HG02943 (cell line): Measurements from ENCODE around the gene CORO1A.
A peak's percentile ranks its signal among the peaks of the same experiment; 100 is the strongest.
"Not testable (repeated sequence)": the region's sequence is repeated elsewhere in the genome, so short reads cannot be mapped to it uniquely, and the experiment has no call there.

ENCODE experiments used
- ATAC-seq: cut with Tn5 transposase; IDR thresholded peaks from one replicate; pipeline ENCODE4 v1.9.1; 2021; ENCODE audit warnings: mild to moderate bottlenecking, low read depth, moderate library complexity; ENCODE audit not compliant: unreplicated experiment

CORO1A gene

DNA sequence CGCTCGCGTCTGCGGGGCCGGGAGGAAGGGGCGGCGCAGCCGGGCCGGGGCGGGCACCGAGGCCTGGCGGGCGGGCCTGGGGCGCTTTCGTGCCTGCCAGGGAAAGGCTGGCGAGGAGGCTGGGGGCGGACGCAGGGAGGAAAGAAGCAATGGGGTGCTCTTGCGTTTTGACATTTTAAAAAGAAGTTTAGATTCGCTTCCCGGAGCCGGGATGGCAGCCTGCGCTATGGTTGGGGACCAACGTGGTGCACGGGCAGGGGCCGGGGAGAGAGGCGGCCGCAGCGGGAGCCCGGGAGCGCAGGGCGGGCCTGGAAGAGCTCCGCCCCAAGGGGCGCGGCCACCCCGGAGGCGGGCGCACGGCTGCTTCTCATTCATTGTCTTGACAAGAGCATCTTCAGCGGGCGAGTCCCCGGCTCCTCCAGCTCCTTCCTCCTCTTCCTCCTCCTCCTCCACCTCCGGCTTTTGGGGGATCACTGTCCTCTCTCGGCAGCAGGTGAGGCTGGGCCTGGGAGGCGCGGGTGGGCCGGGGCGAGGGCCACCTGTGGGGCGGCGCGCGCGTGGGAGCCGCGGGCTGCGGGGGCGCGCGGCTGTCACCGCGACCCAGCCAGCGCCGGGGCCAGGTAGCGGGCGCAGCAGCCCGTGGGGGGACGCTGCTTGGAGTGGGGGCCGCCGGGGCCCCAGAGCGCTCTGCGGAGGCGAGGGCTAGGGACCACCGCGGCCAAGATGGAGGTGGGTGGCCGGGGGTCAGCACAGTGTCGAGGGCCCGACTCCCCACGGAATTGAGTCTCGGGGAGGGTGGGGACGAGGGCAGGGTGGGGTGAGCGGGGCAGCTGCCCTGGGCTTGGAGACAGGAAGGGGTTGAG, at the start of gene CORO1A:
CORO1A (plus strand) TSS at position 370 of the 863 bp plus-strand sequence. CDS start 1,608 bp downstream, outside the sequence.
- ATAC-seq: peak; percentile 46

DNA sequence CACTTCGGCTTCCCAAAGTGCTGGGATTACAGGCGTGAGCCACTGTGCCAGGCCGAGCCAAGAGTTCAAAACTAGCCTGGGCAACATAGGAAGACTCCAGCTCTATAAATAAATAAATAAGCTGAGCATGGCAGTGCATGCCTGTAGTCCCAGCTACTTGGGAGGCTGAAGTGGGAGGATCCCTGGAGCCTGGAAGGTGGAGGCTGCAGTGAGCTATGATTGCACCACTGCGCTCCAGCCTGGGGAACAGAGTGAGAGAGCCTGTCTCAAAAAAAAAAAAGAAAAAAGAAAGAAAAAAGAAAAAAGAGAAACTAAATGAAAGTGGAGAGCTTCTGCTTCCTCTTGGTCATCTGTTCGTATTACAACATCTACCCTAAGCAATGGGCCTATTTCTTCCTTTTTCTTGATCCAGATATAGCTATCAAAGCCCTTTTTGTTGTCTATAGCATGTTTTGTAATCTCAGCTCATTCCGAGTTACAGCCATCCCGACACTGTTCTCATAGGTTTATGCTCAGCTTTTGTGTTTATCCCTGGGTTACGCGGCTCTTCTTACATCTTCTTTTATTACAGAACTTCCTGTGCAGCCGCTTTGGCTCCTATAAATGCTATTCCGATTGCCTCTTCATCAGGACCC, 46.3 kb upstream of the CORO1A start:
- no peak for ATAC-seq

DNA sequence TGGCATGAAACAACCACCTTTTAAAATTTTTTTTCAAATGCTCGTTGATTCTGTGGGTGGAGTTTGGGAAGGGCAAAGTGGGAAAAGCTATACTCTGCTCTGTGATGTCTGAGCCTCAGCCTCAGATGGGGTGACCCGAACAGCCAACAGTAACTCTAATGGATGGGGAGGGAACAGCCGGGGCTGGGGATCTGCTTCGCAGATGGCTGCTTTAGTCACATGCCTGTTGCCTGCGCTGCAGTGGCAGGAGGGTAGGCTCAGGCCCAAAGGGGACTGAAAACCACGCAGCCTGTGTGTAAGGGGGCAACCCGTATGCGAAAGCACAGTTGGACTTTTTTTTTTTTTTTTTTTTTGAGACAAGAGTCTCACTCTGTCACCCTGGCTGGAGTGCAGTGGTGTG, 45.5 kb upstream of the CORO1A start:
- no peak for ATAC-seq

DNA sequence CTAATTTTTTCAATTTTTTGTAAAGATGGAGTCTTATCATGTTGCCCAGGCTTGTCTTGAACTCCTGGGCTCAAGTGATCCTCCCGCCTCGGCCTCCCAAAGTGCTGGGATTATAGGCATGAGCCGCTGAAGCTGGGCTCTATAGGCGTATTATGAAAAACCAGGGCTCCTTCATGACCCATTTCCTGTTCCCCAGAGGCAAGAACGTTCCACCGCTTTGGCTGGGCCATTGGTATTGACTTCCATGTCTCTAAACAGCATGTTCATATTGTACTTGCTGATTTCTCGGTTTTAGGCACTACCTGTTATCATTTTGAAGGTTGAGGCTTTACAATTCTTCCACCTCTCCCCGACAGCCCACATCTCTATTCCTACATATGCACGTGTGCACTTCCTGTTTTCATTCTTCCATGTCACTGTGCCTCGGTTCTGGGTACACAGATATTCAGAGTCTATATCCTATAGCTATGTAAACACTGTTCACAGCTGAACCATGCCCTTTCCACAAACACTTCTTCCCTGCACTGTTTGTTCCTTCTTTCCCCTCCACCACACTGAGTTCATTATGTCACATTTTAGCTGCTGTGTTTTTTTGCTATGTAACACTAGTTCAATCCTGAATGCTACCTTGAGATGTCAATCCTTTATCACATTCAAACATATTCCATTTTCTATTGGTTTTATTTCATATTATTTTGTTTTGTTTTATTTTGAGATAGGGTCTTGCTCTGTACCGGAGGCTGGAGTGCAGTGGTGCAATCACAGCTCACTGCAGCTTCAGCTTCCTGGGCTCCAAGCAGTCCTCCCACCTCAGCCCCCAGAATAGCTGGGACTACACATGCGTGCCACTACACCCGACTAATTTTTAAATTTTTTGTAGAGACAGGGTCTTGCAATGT, 43.6 kb upstream of the CORO1A start:
- ATAC-seq: no peak

DNA sequence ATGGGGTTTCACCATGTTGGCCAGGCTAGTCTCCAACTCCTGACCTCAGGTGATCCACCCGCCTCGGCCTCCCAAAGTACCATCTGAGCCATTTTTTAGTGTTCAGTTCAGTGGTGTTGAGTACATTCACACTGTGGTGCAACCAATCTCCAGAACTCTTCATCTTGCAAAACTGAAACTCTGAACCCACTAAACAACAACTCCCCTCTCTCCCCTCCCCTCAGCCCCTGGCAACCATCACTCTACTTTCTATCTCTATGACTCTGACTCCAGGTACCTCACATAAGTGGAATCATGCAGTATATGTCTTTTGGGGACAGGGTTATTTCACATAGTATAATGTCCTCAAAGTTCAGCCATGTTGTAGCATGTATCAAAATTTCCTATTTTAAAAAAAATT, 41.7 kb upstream of the CORO1A start:
- no peak for ATAC-seq

DNA sequence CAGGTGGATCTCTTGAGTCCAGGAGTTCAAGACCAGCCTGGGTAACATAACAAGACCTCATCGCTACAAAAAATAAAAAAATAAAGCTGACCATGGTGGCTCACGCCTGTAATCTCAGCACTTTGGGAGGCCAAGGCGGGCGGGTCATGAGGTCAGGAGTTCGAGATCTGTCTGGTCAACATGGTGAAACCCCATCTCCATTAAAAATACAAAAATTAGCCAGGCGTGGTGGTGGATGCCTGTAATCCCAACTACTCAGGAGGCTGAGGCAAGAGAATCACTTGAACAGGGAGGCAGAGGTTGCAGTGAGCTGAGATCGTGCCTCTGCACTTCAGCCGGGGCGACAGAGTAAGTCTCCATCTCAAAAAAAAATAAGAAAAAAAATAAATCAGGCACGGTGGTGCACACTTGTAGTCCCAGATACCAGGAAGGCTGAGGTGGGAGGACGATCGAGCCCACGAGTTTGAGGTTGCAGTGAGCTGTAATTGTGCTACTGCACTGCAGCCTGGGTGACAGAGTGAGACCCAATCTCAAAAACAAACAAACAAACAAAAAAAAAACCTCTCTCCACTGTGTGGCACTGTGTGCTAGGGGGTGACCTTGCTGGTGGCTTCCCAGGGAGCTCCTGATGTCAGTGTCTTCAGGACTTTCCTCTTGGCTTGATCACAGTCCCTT, 40.6 kb upstream of the CORO1A start:
- no peak for ATAC-seq

DNA sequence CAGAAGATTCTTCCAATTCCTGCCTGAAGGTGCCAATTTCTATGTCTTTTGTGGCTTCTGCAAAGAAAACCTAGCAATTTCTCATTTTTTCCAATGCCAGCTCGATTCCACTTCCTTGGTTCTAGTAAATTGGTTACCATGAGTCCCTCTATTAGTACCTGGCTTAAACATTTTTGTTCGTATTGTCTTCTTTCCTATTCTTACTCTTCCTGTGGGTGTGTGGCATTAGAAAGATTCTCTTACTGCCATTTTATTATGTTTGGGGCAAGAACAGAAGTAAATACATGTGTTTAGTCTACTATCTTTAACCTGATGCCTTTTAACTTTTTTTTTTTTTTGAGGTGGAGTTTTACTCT, 40.1 kb upstream of the CORO1A start:
- no peak for ATAC-seq

DNA sequence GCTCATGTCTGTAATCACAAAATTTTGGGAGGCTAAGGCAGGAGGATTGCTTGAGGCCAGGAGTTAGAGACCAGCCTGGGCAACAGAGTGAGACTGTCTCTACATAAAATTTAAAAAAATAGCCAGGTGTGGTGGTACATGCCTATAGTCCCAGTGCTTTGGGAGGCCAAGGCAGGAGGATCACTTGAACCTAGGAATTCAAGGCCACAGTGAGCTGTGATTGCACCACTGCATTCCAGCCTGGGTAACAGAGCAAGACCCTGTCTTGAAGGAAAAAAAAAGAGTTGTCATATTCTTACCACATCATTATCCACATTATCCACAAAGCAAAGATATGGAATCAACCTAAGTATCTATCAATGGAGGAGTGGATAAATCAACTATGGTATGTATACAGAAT, 39.4 kb upstream of the CORO1A start:
- no peak for ATAC-seq

DNA sequence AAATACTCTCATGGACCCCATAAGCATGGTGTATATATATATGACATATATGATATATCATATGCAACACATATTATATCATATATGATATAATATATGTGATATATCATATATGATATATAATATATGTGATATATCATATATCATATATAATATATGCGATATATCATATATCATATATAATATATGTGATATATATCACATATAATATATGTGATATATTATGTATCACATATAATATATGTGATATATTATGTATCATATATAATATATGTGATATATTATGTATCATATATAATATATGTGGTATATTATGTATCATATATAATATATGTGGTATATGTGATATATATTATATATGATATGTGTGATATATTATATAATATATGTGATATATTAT, 38.5 kb upstream of the CORO1A start:
- ATAC-seq: no peak

DNA sequence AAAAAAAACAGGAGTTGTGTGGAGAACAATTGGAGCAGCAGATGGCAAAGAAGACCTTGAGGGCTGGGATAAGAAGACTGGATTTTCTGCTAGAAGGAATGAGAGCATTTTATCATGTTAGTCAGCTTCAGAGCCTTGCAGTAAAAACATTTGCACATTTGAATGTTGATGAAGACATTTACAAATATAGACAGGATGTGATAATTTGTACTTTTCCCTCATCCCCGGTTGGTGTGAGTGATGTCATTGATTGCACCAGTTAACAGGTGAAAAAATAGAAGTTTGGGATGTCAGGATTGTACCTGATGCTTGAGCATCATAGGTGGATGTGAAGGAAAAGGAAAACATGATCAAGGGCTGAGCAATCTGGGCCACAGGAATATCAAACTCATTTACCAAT, 37.7 kb upstream of the CORO1A start:
- no peak for ATAC-seq

DNA sequence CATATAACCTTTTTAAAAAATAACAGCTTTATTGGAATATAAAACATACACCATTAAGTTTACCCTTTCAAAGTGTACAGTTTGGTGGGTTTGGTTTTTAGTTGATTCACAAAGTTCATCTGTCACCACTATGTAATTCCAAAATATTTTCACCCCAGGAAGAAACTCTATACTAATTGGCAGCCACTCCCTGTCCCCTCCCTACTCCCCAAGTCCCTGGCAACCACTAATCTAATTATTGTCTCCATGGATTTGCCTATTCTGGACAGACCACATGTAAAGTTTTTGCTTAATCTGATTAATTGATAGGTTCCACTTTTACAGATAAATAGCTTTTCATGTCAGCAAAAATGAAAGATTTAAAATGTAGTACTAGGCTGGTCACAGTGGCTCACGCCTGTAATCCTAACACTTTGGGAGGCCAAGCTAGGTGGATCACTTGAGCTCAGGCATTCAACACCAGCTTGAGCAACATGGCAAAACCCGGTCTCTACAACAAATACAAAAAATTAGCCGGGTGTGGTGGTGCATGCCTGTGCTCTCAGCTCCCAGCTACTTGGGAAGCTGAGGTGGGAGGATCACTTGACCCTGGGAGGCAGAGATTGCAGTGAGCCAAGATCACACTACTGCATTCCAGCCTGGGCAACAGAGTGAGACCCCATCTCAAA, 35.4 kb upstream of the CORO1A start:
- no peak for ATAC-seq

DNA sequence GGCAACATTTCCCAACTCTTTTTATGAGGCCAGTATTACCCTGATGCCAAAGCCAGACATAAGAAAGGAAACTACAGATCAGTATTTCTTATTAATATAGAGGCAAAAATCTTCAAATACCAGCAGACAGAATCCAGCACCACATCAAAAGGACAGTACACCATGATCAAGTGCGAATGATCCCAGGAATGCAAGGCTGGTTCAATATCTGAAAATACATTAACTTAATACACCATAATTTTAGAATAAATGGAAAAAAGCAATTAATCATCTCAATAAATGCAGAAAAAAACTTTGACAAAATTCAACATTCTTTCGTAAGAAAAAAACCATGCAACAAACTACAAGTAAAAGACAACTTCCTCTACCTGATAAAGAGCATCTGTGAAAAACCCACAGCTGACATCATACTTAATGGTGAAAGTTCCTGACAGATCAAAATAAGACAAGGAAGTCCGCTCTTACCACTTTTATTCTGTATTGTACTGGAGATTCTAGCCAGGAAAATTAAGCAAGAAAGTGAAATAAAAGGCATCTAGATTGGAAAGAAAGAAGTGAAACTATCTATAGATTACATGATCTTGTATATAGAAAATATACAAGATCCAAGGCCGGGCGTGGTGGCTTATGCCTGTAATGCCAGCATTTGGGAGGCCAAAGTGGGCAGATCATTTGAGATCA, 34.0 kb upstream of the CORO1A start:
- ATAC-seq: no peak

DNA sequence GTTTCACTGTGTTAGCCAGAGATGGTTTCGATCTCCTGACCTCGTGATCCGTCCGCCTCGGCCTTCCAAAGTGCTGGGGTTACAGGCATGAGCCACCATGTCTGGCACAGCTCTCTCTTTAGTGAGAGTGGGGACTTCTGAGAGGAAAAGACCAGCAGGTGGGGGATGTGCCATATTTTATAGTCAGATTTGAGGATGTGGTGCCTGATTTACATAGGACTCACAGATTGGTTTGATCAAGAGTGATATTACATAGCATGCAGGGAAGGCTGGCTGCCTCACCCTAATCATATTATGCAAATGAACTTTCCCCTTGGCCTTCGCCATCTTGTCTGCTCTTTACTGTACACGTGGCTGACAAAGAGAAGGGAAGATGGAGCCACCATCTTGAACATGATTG, 32.3 kb upstream of the CORO1A start:
- no peak for ATAC-seq

DNA sequence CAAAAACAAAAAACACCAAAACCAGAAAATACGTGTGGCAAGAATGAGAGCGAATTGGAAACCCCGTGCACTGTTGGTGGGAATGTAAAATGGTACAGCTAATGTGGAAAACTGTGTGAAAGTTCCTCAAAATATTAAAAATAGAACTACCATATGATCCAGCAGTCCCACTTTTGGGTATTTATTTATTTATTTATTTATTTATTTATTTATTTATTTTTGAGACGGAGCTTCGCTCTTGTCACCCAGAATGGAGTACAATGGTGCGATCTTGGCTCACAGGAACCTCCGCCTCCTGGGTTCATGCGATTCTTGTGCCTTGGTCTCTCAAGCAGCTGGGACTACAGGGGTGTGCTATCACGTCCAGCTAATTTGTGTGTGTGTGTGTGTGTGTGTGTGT, 30.9 kb upstream of the CORO1A start:
- ATAC-seq: no peak

DNA sequence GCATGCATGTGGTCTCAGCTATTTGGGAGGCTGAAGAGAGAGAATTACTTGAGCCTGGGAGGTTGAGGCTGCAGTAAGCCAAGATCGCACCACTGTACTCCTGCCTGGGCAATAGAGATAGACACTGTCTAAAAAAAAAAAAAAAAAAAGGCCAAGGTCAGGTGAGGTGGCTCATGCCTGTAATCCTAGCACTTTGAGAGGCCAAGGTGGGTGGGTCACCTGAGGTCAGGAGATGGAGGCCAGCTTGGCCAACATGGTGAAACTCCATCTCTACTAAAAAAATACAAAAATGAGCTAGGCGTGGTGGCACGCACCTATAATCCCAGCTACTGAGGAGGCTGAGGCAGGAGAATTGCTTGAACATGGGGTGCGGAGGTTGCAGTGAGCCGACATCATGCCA, 28.2 kb upstream of the CORO1A start:
- ATAC-seq: no peak

DNA sequence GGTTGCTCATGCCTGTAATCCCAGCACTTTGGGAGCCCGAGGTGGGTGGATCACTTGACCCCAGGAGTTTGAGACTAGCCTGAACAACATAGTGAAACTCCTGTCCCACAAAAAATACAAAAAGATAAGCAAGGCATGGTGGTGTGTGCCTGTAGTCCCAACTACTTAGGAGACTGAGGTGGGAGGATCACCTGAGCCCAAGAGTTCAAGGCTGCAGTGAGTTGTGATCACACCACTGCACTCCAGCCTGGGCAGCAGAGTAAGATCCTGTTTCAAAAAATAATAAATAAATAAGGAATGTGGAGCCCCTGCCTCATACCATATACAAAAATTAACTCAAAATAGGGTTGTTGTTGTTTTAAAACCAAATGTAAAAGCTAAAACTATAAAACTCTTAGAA, 26.2 kb upstream of the CORO1A start:
- ATAC-seq: no peak

DNA sequence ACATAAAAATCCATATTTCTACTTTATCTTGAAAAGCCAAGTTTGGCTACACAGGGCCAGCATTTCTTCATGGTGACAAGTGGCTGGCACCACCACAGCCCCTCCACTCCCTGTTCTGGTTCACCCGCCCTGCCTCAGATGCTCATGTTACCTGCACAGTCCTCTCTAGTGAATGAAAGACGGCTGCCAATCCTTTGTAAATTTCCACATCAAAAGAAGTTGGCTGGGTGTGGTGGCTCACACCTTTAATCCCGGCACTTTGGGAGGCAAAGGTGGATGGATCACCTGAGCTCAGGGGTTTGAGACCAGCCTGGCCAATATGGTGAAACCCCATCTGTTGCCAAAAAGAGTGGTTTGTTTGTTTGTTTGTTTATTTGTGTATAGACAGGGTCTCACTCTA, 19.9 kb upstream of the CORO1A start:
- ATAC-seq: no peak

DNA sequence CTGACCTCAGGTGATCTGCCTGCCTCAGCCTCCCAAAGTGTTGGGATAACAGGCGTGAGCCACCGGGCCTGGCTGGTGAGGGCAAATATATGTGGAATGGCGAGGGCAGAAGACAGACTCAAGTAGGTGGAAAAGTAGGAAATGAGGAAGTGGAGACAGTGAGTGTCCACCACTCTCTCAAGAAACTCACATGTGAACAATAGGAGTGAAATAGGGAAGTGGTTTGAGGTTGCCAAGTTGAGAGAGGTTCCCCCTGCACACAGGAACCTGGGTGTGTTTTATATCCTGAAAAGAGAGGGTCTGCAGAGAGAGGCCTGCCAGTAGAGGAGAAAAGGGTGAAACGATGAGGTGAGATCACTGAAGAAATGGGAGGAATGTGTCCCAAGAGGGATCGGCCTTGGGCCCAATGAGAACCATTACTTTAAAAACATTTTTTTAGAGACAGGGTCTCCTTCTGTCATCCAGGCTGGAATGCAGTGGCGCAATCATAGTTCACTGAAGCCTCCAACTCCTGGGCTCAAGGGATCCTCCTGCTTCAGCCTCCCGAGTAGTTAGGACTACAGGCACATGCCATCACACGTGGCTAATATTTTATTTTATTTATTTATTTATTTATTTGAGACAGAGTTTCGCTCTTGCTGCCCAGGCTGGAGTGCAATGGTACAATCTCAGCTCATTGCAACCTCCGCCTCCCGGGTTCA, 17.1 kb upstream of the CORO1A start:
- ATAC-seq: no peak

DNA sequence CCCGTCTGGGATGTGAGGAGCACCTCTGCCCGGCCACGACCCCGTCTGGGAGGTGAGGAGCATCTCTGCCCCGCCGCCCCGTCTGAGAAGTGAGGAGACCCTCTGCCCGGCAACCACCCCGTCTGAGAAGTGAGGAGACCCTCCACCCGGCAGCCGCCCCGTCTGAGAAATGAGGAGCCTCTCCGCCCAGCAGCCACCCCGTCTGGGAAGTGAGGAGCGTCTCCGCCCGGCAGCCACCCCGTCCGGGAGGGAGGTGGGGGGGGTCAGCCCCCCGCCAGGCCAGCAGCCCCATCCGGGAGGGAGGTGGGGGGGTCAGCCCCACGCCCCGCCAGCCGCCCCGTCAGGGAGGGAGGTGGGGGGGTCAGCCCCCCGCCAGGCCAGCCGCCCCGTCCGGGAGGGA, 14.7 kb upstream of the CORO1A start:
- ATAC-seq: not testable (repeated sequence)
